Panc1 (cell line): ENCODE data around the gene OTOG. TPM values are rescaled to one million over a fixed set of nuclear protein-coding genes. Genes with fewer than 3 reads are reported as not detected.

Experiments used
- ATAC-seq: fragments of 200-7000 bp; cut with Tn5 transposase; 2 replicates; pipeline ENCODE4 v1.9.1; 2020; ENCODE audit warnings: mild to moderate bottlenecking, moderate library complexity
- BruUV-seq: library from RNA; stranded (reverse); fragments of 400-500 nt; replicated peaks from 2 replicates; lab custom pipeline; 2021; lab: Mats Ljungman, UMichigan
- CTCF ChIA-PET: fragments of 300-600 bp; sonication (Branson Sonifier 250); formaldehyde crosslinking; loops from one replicate; lab custom pipeline; 2022; ENCODE audit warnings: antibody characterized with exemption; lab: Charles Lee
- POLR2A ChIA-PET: fragments of 300-600 bp; sonication (Branson Sonifier 250); formaldehyde crosslinking; loops from one replicate; lab custom pipeline; 2022; ENCODE audit warnings: antibody characterized with exemption; lab: Charles Lee
- DNase-seq: peaks from one replicate; pipeline ENCODE4 v3.0.0-alpha.2; 2010; ENCODE audit warnings: low read depth, low spot score
- H3K27ac ChIP-seq: 2 replicates; pipeline ENCODE4 v1.5.1; 2011; ENCODE audit warnings: mild to moderate bottlenecking, low read length, inconsistent platforms
- H3K27me3 ChIP-seq: fragments of 200-500 bp; sonication (Bioruptor generic); 2 replicates; pipeline ENCODE4 v1.6.0; 2014; ENCODE audit warnings: low read length, inconsistent platforms; ENCODE audit not compliant: control insufficient read depth, insufficient read depth
- H3K36me3 ChIP-seq: fragments of 200-500 bp; sonication (Bioruptor generic); 2 replicates; pipeline ENCODE4 v1.5.1; 2014; ENCODE audit warnings: inconsistent platforms, mild to moderate bottlenecking, low read length, moderate library complexity; ENCODE audit not compliant: control insufficient read depth, insufficient read depth
- H3K4me1 ChIP-seq: 2 replicates; pipeline ENCODE4 v1.5.1; 2011; ENCODE audit warnings: inconsistent platforms, mild to moderate bottlenecking, low read length, moderate library complexity; ENCODE audit not compliant: control insufficient read depth, insufficient read depth
- H3K4me3 ChIP-seq, 2 experiments: 2 replicates each; pipeline ENCODE4 v1.5.1; 2011 to 2012; ENCODE audit warnings: low read depth in 2 of 2, low read length in 2 of 2, mild to moderate bottlenecking in 2 of 2, inconsistent platforms in 1 of 2, moderate library complexity in 1 of 2
- H3K9me3 ChIP-seq: fragments of 200-500 bp; sonication (Bioruptor generic); 2 replicates; pipeline ENCODE4 v1.5.1; 2014; ENCODE audit warnings: low read depth, mild to moderate bottlenecking, inconsistent platforms, low read length, moderate library complexity; ENCODE audit not compliant: control insufficient read depth, insufficient read depth
- CTCF ChIP-seq: fragments of 450-650 bp; IDR thresholded peaks from 2 replicates; pipeline ENCODE4 v1.5.1; 2017; ENCODE audit warnings: mild to moderate bottlenecking
- POLR2AphosphoS5 ChIP-seq: IDR thresholded peaks from 2 replicates; pipeline ENCODE4 v1.6.1; 2012; ENCODE audit warnings: mild to moderate bottlenecking, low read depth, low read length, moderate library complexity
- REST ChIP-seq, 2 experiments: IDR thresholded peaks; 2 replicates each; pipeline ENCODE4 v1.6.1; 2011 to 2012; ENCODE audit warnings: low read depth in 2 of 2, control low read depth in 1 of 2, low read length in 1 of 2, mild to moderate bottlenecking in 1 of 2, moderate library complexity in 1 of 2; ENCODE audit not compliant: insufficient read depth in 1 of 2
- SIN3A ChIP-seq: IDR thresholded peaks from 2 replicates; pipeline ENCODE4 v1.6.1; 2012; ENCODE audit warnings: low read depth, mild to moderate bottlenecking, low read length, moderate library complexity, borderline replicate concordance; ENCODE audit not compliant: insufficient read depth
- TCF7L2 ChIP-seq: IDR thresholded peaks from 2 replicates; pipeline ENCODE4 v1.6.1; 2011; ENCODE audit warnings: mild to moderate bottlenecking, low read depth, low read length, inconsistent platforms
- in situ Hi-C: cut with HindIII; loops from 2 replicates; pipeline ENCODE4 v1.10.0; 2016; ENCODE audit warnings: low sequenced_read_pairs, low pct_unique_long_range_greater_than_20kb
- intact Hi-C: fragments of 100-400 bp; cut with micrococcal nuclease; formaldehyde crosslinking; loops from one replicate; pipeline ENCODE4 v1.10.0; 2022; ENCODE audit not compliant: unreplicated experiment
- total RNA-seq: library from RNA; stranded (reverse); gene quantifications from one replicate; pipeline ENCODE4 v1.2.1, GENCODE V29; 2021; ENCODE audit not compliant: unreplicated experiment

OTOG gene
- total RNA-seq, 1 experiment from 2014 or later: not detected

- Histone ChIP-seq H3K27me3 (no peaks in the 10 kb centered on the region), H3K36me3 (no peaks in the 10 kb centered on the region), H3K4me3 (no peak overlapping the region), H3K9me3 (no peaks in the 10 kb centered on the region), H3K4me1 (no peaks in the 10 kb centered on the region), H3K27ac (no peak overlapping the region)
- TF ChIP-seq CTCF (no peak), REST (IDR thresholded peaks at IDR 0.05; ENCODE audit: insufficient read depth in 1 of 2, low read depth in 2 of 2, low read length in 1 of 2) (no peak), TCF7L2 (no peak), POLR2AphosphoS5 (no peak), SIN3A (no peak)
- POLR2A ChIA-PET: no interaction called here
- in situ Hi-C loops: no loop called here
- no peak for ATAC-seq
- CTCF ChIA-PET: interaction anchor here (0.6 kb wide), 1 partner anchor 82 kb away, joined by 3 read pairs; no protein-coding TSS in a partner anchor
- no TSS peak for BruUV-seq
- DNase-seq: no peak
- intact Hi-C loops: no loop called here
Measured at GRCh38 chr11:17517186-17517585, 29.9 kb upstream of the OTOG start.

- BruUV-seq: no TSS peak
Measured at GRCh38 chr11:17518366-17518765, 28.7 kb upstream of the OTOG start.

More at GRCh38 chr11:17518366-17518765, 28.7 kb upstream of the OTOG start:
- intact Hi-C loops (no loop called here), in situ Hi-C loops (no loop called here)
- H3K4me3 ChIP-seq: no peak overlapping the region
- H3K27ac ChIP-seq: no peak overlapping the region
- no peak for TF ChIP-seq TCF7L2
- no peak for TF ChIP-seq POLR2AphosphoS5
- TF ChIP-seq CTCF: no peak
- no peak for TF ChIP-seq REST (IDR thresholded peaks at IDR 0.05; ENCODE audit: insufficient read depth in 1 of 2, low read depth in 2 of 2, low read length in 1 of 2)
- TF ChIP-seq SIN3A: no peak
- no peak for ATAC-seq
- DNase-seq: no peak
- no peaks in the 10 kb centered on the region for H3K9me3 ChIP-seq
- no peaks in the 10 kb centered on the region for H3K36me3 ChIP-seq
- H3K4me1 ChIP-seq: no peaks in the 10 kb centered on the region
- H3K27me3 ChIP-seq: no peaks in the 10 kb centered on the region
- POLR2A ChIA-PET: interaction anchor here (0.6 kb wide), 1 partner anchor 22 kb away, joined by 12 read pairs; no protein-coding TSS in a partner anchor
- CTCF ChIA-PET: interaction anchor here (1.3 kb wide), 1 partner anchor 10 kb away, joined by 5 read pairs; no protein-coding TSS in a partner anchor
